Stimulated activated CD8-positive, alpha-beta memory T cell treated with anti-CD3 and anti-CD28 coated beads, Interleukin-15, amount 100 ng/mL, for 4 hours (primary cell): ENCODE results near the gene DESI1.

Experiments
- DNase-seq, 2 donors: peaks; one replicate each; pipeline ENCODE4 v3.0.0-alpha.2; 2020; ENCODE audit warnings: low read depth in 2 of 2

DESI1 gene

DNA sequence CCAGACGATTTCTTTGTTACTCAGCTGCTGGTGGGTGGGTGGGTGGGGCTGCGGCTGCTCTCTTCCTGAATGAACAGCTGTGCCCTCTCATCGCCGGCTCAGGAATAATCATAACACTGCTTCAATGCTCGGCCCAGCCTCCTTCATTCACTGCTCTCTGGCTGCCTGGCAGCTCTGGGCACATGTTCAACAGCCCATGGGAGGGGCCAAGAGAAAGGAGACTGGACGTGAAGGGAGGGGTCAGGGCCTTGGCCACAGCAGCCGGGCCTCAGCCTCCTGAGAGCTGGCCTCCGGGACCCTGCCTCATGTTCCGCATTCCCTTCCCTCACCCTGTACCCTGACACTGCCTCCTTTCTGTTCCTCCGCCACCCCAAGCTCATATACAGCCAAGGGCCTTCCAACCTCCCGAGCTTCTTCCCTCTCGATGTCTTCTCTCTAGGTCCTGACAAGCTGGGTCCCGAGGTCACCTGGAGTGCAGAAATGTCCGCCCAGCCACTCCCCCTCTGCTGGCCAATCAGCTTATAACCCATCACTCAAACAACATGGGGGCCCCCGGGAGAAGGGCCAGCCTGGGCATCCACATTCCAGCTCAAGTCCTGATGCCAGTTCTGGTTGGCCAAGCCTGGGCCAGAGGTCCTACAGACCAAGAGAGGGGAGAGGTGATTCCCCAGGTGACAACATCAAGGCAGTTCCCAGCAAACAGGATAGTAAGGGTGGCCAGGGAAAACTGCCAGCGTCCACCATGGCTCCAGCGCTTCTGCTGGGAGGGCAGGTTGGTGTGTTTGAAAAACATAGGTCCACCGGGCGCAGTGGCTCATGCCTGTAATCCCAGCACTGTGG is 63.2 kb downstream of the DESI1 start:
- no peak for DNase-seq

DNA sequence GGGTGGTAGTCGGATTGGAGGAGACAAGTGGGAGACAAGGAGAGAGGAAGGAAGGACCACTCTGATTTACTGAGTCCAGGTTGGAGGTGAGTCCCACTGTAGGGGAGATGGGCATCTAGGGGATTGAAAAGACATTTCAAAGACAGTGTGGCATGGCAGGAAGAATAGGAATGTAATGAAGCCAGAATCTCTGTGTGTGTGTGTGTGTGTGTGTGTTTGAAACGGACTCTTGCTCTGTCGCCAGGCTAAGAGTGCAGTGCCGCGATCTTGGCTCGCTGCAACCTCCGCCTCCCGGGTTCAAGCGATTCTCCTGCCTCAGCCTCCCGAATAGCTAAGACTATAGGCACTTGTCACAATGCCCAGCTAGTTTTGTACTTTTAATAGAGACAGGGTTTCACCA is 64.3 kb downstream of the DESI1 start:
- DNase-seq = no peak

DNA sequence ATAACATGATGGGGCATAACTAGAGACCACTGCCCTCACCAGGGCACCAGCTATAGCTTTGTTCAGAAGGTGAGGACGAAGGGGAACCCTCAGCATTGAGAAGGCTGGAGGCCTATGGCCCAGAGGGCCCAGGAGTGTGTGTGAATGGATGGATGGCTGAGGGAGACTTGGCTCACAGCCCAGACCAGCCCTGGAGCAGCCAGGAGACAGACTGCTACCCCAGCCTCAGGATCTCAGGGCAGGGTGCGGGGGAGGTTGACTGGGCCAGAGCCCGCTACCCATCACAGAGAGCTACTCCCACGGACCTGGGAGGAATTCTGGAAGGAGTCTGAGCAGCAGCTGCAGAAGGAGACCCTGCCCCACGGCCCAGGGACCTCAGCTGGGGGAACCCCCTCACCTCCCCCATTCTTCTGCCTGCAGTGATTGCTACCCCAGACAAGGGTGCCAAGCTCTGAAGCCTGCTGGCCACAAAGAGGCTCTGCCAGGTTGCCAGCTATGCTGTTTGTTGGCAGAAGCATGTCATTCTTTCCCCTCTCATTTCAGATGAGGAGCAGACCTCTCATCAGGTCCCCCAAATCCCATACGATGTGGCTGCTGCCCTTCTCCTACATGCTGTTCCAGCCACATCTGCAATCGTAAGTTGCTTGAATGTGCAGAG is 65.4 kb downstream of the DESI1 start:
- DNase-seq = no peak

DNA sequence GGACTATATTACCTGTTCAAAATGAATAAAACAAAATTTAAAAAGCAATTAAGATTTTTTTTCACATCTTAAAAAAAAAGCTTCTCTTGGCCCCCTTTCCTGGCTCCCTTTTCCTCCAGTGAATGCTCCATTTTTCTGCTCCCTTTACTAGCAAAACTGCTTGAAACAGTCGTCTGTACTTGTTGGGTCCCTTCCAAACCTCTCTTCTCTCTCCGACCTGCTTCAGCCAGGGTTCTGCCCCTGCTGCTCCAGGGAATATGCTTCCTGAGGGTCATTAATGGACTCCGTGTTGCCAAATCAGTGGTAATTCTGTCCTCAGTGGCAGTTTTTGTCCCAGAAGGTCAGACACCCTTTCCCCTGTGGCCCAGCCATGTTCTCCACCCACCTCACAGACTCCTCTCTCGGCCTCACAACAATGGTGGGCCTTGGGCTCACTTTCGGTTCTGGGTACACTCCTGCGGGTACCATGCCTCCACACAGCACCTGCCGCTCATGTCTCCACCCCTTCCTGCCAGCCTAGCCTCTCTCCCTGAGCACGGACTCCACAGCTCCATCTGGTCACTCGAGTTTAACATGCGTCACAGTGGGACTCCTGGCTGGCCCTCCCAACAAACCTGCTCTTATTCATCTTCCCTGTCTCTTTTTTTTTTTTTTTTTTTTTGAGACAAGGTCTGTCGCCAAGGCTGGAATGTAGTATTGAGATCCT is 68.8 kb downstream of the DESI1 start:
- DNase-seq = no peak

DNA sequence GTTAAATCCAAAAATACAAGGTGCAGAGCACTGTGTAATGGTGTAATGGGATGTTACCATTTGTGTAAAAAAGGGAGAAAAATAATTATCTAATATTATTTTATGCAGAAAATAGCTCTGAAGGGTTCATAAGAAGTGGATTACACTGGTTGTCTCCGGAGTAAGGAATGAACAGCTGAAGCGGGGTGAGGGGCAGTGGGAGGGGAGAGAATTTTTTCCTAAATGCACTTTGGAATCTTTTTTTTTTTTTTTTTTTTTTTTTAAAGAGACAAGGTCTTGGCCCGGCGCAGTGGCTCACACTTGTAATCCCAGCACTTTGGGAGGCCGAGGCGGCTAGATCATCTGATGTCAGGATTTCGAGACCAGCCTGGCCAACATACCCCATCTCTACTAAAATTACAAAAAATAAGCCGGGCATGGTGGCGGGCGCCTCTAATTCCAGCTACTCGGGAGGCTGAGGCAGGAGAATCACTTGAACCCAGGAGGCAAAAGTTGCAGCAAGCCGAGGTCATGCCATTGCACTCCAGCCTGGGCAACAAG is 69.8 kb downstream of the DESI1 start:
- DNase-seq = no peak

DNA sequence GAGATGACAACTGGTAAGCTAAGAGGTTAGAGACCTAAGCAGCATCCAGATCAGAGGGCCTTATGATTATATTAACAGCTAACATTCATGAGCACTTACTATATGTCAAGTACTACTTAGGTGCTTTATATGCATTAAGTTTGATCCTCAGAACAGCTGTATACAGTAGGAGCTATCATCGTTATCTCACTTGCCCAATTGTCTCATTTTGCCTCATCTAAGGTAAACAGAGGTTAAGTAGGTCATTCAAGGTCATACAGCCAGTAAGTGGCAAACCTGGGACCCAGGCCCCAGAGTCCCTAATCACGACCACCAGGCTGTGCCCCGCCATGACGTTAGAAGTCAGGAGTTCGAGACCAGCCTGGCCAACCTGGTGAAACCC is 72.0 kb downstream of the DESI1 start:
- DNase-seq = no peak
